ENCODE measurements around the gene MRPL14.

DNA sequence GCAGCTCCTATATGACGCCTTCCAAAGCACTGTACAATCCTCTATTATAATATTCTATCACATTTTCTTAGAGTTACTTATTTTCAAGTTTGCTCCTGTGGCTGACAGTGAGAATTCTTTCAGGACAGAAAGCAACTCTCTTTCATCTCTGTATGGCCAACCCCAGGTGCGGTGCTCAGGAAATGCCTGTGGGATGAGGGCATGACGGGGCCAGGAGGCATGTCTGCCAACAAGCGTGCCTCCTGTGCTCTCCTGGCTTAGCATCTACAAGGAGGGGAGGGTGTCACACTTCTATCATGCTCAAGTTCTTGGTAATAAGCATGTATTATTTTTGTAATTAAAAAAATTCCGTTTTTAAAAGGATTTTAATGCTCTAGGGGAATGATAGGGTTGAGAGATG lies 11.4 kb downstream of the MRPL14 start:
- no peak for TF ChIP-seq POLR2A (IDR thresholded peaks at IDR 0.05)
- TF ChIP-seq, protein P1, sequence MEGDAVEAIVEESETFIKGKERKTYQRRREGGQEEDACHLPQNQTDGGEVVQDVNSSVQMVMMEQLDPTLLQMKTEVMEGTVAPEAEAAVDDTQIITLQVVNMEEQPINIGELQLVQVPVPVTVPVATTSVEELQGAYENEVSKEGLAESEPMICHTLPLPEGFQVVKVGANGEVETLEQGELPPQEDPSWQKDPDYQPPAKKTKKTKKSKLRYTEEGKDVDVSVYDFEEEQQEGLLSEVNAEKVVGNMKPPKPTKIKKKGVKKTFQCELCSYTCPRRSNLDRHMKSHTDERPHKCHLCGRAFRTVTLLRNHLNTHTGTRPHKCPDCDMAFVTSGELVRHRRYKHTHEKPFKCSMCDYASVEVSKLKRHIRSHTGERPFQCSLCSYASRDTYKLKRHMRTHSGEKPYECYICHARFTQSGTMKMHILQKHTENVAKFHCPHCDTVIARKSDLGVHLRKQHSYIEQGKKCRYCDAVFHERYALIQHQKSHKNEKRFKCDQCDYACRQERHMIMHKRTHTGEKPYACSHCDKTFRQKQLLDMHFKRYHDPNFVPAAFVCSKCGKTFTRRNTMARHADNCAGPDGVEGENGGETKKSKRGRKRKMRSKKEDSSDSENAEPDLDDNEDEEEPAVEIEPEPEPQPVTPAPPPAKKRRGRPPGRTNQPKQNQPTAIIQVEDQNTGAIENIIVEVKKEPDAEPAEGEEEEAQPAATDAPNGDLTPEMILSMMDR (IDR thresholded peaks at IDR 0.05 in 4 of 5, conservative IDR thresholded peaks at IDR 0.05 in 1 of 5) = no peak

Data from gastrocnemius medialis (tissue), 4 donors.